HEK293 (cell line): ENCODE data around the gene PTCD1.

Experiments used
- CTCF ChIA-PET: fragments of 350-600 bp; formaldehyde crosslinking; extraction: SDS; loops from one replicate; lab custom pipeline; 2021; ENCODE audit warnings: antibody characterized with exemption; lab: Yijun Ruan, JAX
- POLR2A ChIA-PET: fragments of 300-600 bp; formaldehyde crosslinking; extraction: SDS; loops from one replicate; lab custom pipeline; 2020; ENCODE audit warnings: antibody characterized with exemption, inconsistent platforms; lab: Yijun Ruan, JAX
- H3K27ac ChIP-seq: fragments of 200-500 bp; sonication (Bioruptor generic); 2 replicates; pipeline ENCODE4 v1.5.1; 2014; ENCODE audit warnings: low read depth, low read length, control low read depth, inconsistent platforms; ENCODE audit errors: extremely low read depth
- H3K36me3 ChIP-seq, 2 experiments: fragments of 200-500 bp in 1 of 2; sonication (Bioruptor generic) in 1 of 2; 1 replicate in 1 of 2; 2 replicates in 1 of 2; pipeline ENCODE4 v1.5.1; 2014 to 2017; ENCODE audit warnings: inconsistent platforms in 2 of 2, low read length in 2 of 2; ENCODE audit not compliant: control insufficient read depth in 2 of 2, insufficient read depth in 1 of 2
- H3K4me1 ChIP-seq: fragments of 200-500 bp; sonication (Bioruptor generic); 2 replicates; pipeline ENCODE4 v1.5.1; 2014; ENCODE audit warnings: mild to moderate bottlenecking, low read length, inconsistent platforms; ENCODE audit not compliant: control insufficient read depth, insufficient read depth
- H3K4me3 ChIP-seq: 2 replicates; pipeline ENCODE4 v1.5.1; 2011; ENCODE audit warnings: low read depth, mild to moderate bottlenecking, control low read depth, low read length, moderate library complexity
- H3K9me3 ChIP-seq: fragments of 200-500 bp; sonication (Bioruptor generic); 2 replicates; pipeline ENCODE4 v1.5.1; 2014; ENCODE audit warnings: low read depth, low read length, inconsistent platforms; ENCODE audit not compliant: control insufficient read depth, insufficient read depth
- BCL11B ChIP-seq: fragments of 450-650 bp; formaldehyde crosslinking; IDR thresholded peaks from 2 replicates; pipeline ENCODE4 v1.5.1; 2016; ENCODE audit warnings: low read depth, missing biosample characterization, missing genetic modification characterization
- EGR2 ChIP-seq: fragments of 450-650 bp; formaldehyde crosslinking; IDR thresholded peaks from 2 replicates; pipeline ENCODE4 v1.5.1; 2016; ENCODE audit warnings: low read depth, missing biosample characterization, missing genetic modification characterization
- GLIS1 ChIP-seq: fragments of 450-650 bp; formaldehyde crosslinking; IDR thresholded peaks from 2 replicates; pipeline ENCODE4 v1.5.1; 2016; ENCODE audit warnings: missing biosample characterization, missing genetic modification characterization
- MEIS1 ChIP-seq: sonication (generic); formaldehyde crosslinking; IDR thresholded peaks from 2 replicates; pipeline ENCODE4 v1.8.1; 2022; ENCODE audit warnings: missing genetic modification reagents, mild to moderate bottlenecking, borderline replicate concordance
- SP7 ChIP-seq: fragments of 450-650 bp; formaldehyde crosslinking; IDR thresholded peaks from 2 replicates; pipeline ENCODE4 v1.5.1; 2016; ENCODE audit warnings: missing biosample characterization, missing genetic modification characterization
- YY2 ChIP-seq: fragments of 450-650 bp; formaldehyde crosslinking; IDR thresholded peaks from 2 replicates; pipeline ENCODE4 v1.5.1; 2016; ENCODE audit warnings: missing biosample characterization, missing genetic modification characterization
- ZBTB17 ChIP-seq: fragments of 450-650 bp; formaldehyde crosslinking; IDR thresholded peaks from 2 replicates; pipeline ENCODE4 v1.5.1; 2016; ENCODE audit warnings: missing biosample characterization, missing genetic modification characterization
- ZNF138 ChIP-seq: fragments of 450-650 bp; formaldehyde crosslinking; IDR thresholded peaks from 2 replicates; pipeline ENCODE4 v1.5.1; 2016; ENCODE audit warnings: missing biosample characterization, missing genetic modification characterization, borderline replicate concordance
- ZNF521 ChIP-seq: fragments of 450-650 bp; formaldehyde crosslinking; IDR thresholded peaks from 2 replicates; pipeline ENCODE4 v1.5.1; 2017; ENCODE audit warnings: missing biosample characterization, mild to moderate bottlenecking, missing genetic modification characterization
- ZNF600 ChIP-seq: fragments of 450-650 bp; formaldehyde crosslinking; IDR thresholded peaks from 2 replicates; pipeline ENCODE4 v1.5.1; 2016; ENCODE audit warnings: missing biosample characterization, missing genetic modification characterization
- ZNF701 ChIP-seq: fragments of 450-650 bp; formaldehyde crosslinking; IDR thresholded peaks from 2 replicates; pipeline ENCODE4 v1.5.1; 2016; ENCODE audit warnings: missing biosample characterization, missing genetic modification characterization
- ZNF707 ChIP-seq: fragments of 450-650 bp; formaldehyde crosslinking; IDR thresholded peaks from 2 replicates; pipeline ENCODE4 v1.5.1; 2016; ENCODE audit warnings: missing biosample characterization, missing genetic modification characterization
- TF ChIP-seq, protein P1 (sequence below): fragments of 450-650 bp; formaldehyde crosslinking; IDR thresholded peaks from 2 replicates; pipeline ENCODE4 v1.5.0; 2017; ENCODE audit warnings: missing biosample characterization, missing genetic modification characterization, borderline replicate concordance
- TF ChIP-seq, protein P2 (sequence below): fragments of 450-650 bp; formaldehyde crosslinking; optimal IDR thresholded peaks from 2 replicates; pipeline ENCODE3; 2016; ENCODE audit warnings: missing biosample characterization, mild to moderate bottlenecking, missing genetic modification characterization
- TF ChIP-seq, protein P3 (sequence below): fragments of 450-650 bp; formaldehyde crosslinking; IDR thresholded peaks from 2 replicates; pipeline ENCODE4 v1.5.1; 2016; ENCODE audit warnings: missing biosample characterization, missing genetic modification characterization

The PTCD1 gene

DNA sequence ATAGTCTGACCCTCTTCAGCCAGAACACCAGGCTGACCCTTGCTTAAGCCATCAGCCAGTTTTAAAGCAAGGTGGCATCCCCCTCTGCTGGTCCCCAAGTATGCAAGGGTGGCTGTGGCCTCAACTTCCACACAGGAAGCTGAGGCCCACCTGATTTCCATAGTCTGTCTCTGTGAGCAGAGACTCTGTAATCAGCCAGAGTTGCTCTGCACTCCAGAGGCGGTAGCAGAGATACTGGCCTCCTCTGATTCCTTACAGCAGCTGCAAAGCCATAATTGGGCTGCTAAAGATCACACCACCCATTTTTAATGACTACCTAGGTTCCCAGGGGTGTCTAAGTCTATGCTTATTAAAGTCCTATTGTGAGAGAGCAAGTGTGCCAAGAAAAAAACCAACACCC lies 32.0 kb downstream of the PTCD1 start:
- Histone ChIP-seq H3K4me1 (peaks cover 2% of the 10 kb centered on the region; the same call in 1 of the 2 replicates), H3K36me3 (peaks cover 29 to 52% of the 10 kb centered on the region in 2 experiments), H3K4me3 (no peak overlapping the region), H3K9me3 (no peaks in the 10 kb centered on the region), H3K27ac (no peak overlapping the region)
- ChIA-PET POLR2A (interaction anchor here (0.7 to 1.2 kb wide), 3 partner anchors 19 to 32 kb away, joined by 3 to 6 read pairs (median 3); partner anchors contain the start of genes CPSF4 and PTCD1), CTCF (interaction anchor here (1.5 kb wide), 1 partner anchor 12 kb away, joined by 3 read pairs; no protein-coding TSS in a partner anchor)
- TF ChIP-seq, protein P1, sequence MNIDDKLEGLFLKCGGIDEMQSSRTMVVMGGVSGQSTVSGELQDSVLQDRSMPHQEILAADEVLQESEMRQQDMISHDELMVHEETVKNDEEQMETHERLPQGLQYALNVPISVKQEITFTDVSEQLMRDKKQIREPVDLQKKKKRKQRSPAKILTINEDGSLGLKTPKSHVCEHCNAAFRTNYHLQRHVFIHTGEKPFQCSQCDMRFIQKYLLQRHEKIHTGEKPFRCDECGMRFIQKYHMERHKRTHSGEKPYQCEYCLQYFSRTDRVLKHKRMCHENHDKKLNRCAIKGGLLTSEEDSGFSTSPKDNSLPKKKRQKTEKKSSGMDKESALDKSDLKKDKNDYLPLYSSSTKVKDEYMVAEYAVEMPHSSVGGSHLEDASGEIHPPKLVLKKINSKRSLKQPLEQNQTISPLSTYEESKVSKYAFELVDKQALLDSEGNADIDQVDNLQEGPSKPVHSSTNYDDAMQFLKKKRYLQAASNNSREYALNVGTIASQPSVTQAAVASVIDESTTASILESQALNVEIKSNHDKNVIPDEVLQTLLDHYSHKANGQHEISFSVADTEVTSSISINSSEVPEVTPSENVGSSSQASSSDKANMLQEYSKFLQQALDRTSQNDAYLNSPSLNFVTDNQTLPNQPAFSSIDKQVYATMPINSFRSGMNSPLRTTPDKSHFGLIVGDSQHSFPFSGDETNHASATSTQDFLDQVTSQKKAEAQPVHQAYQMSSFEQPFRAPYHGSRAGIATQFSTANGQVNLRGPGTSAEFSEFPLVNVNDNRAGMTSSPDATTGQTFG (tag by site-specific recombination), result no peak
- TF ChIP-seq BCL11B (tag by site-specific recombination) (no peak), ZNF521 (tag by site-specific recombination) (no peak), ZNF600 (tag by site-specific recombination) (0 out of 2 replicates have a peak, but pooled peaks have one; percentile 13), ZNF138 (tag by site-specific recombination) (no peak), ZBTB17 (tag by site-specific recombination) (peak; percentile 88), SP7 (tag by site-specific recombination) (peak; percentile 85), ZNF707 (tag by site-specific recombination) (no peak), ZNF701 (no peak)

DNA sequence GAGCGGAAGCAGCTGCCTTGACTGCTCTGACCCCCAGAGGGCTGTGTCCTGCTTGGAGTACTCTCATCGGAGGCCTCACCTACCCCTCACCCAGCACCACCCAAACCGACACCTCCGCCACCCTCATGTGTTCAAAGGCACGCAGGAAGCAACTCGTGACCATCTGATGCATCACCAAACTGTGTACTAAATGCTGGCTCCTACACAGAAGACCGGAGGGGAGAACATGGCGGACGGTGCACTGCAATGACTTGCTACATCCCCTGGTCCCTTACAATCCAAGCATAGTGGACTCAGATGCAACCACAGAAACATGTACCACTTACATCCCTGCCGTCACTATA lies 33.6 kb downstream of the PTCD1 start:
- H3K27ac ChIP-seq, result no peak overlapping the region
- H3K4me1 ChIP-seq, result peaks cover 2% of the 10 kb centered on the region; the same call in 1 of the 2 replicates
- ChIA-PET POLR2A (interaction anchor here (0.7 kb wide), 1 partner anchor 19 kb away, joined by 3 read pairs; no protein-coding TSS in a partner anchor), CTCF (interaction anchor here (1.5 kb wide), 1 partner anchor 11 kb away, joined by 3 read pairs; no protein-coding TSS in a partner anchor)
- peaks cover 20 to 51% of the 10 kb centered on the region in 2 experiments; a peak in 2 of 3 replicates for H3K36me3 ChIP-seq
- no peaks in the 10 kb centered on the region for H3K9me3 ChIP-seq
- no peak overlapping the region for H3K4me3 ChIP-seq
- TF ChIP-seq, protein P2, sequence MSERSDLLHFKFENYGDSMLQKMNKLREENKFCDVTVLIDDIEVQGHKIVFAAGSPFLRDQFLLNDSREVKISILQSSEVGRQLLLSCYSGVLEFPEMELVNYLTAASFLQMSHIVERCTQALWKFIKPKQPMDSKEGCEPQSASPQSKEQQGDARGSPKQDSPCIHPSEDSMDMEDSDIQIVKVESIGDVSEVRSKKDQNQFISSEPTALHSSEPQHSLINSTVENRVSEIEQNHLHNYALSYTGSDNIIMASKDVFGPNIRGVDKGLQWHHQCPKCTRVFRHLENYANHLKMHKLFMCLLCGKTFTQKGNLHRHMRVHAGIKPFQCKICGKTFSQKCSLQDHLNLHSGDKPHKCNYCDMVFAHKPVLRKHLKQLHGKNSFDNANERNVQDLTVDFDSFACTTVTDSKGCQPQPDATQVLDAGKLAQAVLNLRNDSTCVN (tag by site-specific recombination), result peak; percentile 1
- TF ChIP-seq MEIS1 (CRISPR knock-in tag), result no peak

DNA sequence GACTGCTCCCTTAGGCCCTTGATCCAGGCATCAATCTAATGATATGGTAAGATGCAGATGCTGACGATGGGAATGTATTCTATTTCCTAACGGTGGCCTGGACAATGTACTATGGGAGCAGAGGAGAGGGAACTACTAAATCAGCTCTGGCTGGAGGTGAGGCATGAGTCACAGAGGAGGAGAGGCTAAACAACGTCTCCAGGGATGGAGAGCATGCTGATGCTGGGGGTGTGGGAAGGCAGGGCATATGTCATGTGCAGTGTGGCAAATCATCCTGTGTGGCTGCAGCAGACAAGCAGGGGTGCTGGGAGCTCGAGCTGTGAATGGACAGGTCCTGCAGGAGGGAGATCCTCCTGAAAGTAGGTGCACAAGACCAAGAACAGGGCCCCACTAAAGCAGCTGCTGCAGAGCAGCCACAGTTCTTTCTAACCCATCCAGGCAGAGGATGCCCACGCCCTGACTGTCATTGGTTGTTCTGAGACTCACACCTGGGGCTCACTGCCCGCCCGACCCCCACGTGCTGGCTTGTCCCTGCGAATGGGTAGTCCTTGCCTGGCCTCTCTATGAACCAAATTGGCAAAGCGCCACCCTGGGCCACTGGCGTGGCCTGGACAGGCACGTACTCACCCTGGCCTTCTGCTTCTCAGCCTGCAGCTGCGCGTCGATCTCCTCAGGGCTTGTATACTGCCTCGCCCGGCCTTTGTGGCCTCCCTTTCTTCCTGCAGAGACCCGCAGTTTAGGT lies 34.2 kb downstream of the PTCD1 start:
- Histone ChIP-seq H3K27ac (no peak overlapping the region), H3K4me1 (peaks cover 2% of the 10 kb centered on the region; the same call in 1 of the 2 replicates), H3K36me3 (peaks cover 20 to 55% of the 10 kb centered on the region in 2 experiments; a peak in 2 of 3 replicates), H3K4me3 (no peak overlapping the region), H3K9me3 (no peaks in the 10 kb centered on the region)
- POLR2A ChIA-PET, result interaction anchor here (0.6 kb wide), 1 partner anchor 257 kb away, joined by 3 read pairs; no protein-coding TSS in a partner anchor
- CTCF ChIA-PET, result interaction anchor here (0.6 kb wide), 1 partner anchor 862 kb away, joined by 4 read pairs; no protein-coding TSS in a partner anchor
- peak; percentile 53; the same call in 1 of the 2 replicates for TF ChIP-seq GLIS1
- TF ChIP-seq EGR2, result no peak
- no peak for TF ChIP-seq YY2 (tag by site-specific recombination)
- TF ChIP-seq, protein P3, sequence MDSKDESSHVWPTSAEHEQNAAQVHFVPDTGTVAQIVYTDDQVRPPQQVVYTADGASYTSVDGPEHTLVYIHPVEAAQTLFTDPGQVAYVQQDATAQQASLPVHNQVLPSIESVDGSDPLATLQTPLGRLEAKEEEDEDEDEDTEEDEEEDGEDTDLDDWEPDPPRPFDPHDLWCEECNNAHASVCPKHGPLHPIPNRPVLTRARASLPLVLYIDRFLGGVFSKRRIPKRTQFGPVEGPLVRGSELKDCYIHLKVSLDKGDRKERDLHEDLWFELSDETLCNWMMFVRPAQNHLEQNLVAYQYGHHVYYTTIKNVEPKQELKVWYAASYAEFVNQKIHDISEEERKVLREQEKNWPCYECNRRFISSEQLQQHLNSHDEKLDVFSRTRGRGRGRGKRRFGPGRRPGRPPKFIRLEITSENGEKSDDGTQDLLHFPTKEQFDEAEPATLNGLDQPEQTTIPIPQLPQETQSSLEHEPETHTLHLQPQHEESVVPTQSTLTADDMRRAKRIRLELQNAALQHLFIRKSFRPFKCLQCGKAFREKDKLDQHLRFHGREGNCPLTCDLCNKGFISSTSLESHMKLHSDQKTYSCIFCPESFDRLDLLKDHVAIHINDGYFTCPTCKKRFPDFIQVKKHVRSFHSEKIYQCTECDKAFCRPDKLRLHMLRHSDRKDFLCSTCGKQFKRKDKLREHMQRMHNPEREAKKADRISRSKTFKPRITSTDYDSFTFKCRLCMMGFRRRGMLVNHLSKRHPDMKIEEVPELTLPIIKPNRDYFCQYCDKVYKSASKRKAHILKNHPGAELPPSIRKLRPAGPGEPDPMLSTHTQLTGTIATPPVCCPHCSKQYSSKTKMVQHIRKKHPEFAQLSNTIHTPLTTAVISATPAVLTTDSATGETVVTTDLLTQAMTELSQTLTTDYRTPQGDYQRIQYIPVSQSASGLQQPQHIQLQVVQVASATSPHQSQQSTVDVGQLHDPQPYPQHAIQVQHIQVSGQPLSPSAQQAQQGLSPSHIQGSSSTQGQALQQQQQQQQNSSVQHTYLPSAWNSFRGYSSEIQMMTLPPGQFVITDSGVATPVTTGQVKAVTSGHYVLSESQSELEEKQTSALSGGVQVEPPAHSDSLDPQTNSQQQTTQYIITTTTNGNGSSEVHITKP, result 0 out of 2 replicates have a peak, but pooled peaks have one; percentile 41
